ENCODE data around the gene SSU72.

Gene SSU72

GRCh38 chr1:1567152-1567875 lies 7.3 kb downstream of the SSU72 start:
- no peak for TF ChIP-seq GATA3 (IDR thresholded peaks at IDR 0.05; ENCODE audit: low read depth, low read length)
- TF ChIP-seq GATA2 (IDR thresholded peaks at IDR 0.05; ENCODE audit: low read depth, low read length) = no peak

GRCh38 chr1:1565340-1565739 lies 9.3 kb downstream of the SSU72 start:
- TF ChIP-seq GATA3 (IDR thresholded peaks at IDR 0.05; ENCODE audit: low read depth, low read length) = no peak
- TF ChIP-seq GATA2 (IDR thresholded peaks at IDR 0.05; ENCODE audit: low read depth, low read length) = no peak

GRCh38 chr1:1564268-1564667 lies 10.4 kb downstream of the SSU72 start:
- TF ChIP-seq GATA3 (IDR thresholded peaks at IDR 0.05; ENCODE audit: low read depth, low read length) (no peak), GATA2 (IDR thresholded peaks at IDR 0.05; ENCODE audit: low read depth, low read length) (no peak)

GRCh38 chr1:1563688-1564087 lies 11.0 kb downstream of the SSU72 start:
- TF ChIP-seq GATA2 (IDR thresholded peaks at IDR 0.05; ENCODE audit: low read depth, low read length) = no peak
- no peak for TF ChIP-seq GATA3 (IDR thresholded peaks at IDR 0.05; ENCODE audit: low read depth, low read length)

- TF ChIP-seq GATA2 (IDR thresholded peaks at IDR 0.05; ENCODE audit: low read depth, low read length) (no peak), GATA3 (IDR thresholded peaks at IDR 0.05; ENCODE audit: low read depth, low read length) (no peak)
These were observed 12.0 kb downstream of the SSU72 start for GRCh38 chr1:1562556-1563195.

DNA sequence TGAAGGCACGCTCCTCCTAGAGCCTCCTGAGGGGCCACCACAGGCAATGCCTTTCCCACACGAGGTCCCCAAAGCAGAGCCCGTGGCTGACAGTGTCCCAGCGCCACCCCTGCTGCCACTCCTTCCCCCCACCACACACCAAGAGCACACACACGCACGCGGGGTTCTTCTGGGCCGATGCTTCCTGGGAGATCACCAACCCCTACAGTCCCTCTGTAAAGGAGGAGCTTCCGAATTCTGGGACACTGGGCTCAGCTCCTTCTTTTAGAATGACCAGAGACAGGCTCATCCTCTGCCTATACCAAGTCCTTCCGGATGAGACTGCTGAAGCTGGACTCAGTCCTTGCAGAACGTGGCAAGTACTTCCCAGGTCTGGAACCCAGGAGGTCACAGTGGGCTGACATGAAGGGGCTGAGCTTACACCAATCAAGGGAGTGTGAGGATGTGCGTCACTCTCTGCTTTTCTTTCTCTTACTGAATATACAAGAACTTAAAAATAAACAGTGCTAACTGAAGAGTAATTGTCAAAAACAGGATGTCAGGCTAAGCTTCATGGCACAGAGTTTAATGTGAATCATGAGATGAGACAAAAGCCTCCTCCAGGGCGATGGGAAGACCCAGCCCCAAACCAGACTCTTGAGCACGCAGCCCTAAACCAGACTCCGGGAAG lies 12.7 kb downstream of the SSU72 start:
- TF ChIP-seq GATA3 (IDR thresholded peaks at IDR 0.05; ENCODE audit: low read depth, low read length) (no peak), GATA2 (IDR thresholded peaks at IDR 0.05; ENCODE audit: low read depth, low read length) (no peak)

- no peak for TF ChIP-seq GATA2 (IDR thresholded peaks at IDR 0.05; ENCODE audit: low read depth, low read length)
- no peak for TF ChIP-seq GATA3 (IDR thresholded peaks at IDR 0.05; ENCODE audit: low read depth, low read length)
These were observed 14.5 kb downstream of the SSU72 start for GRCh38 chr1:1560178-1560577.

DNA sequence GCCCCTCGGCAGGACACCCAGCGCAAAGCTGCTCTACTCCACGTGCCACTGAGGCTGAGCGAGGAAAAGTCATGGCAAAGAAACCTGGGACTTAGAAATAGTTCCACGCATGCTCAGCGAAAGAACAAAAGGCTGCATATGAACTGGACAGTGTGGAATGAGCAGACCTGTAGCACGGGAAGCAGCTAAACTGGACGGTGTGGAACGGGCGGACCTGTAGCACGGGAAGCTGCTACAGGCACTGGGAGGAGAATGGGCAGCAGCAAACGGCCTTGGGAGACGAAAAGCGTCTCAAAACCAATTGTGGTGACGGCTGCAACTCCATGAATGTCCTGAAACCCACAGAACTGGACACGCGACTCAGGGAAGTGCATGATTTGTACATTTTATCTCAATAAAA lies 15.6 kb downstream of the SSU72 start:
- no peak for TF ChIP-seq GATA2 (IDR thresholded peaks at IDR 0.05; ENCODE audit: low read depth, low read length)
- no peak for TF ChIP-seq GATA3 (IDR thresholded peaks at IDR 0.05; ENCODE audit: low read depth, low read length)

DNA sequence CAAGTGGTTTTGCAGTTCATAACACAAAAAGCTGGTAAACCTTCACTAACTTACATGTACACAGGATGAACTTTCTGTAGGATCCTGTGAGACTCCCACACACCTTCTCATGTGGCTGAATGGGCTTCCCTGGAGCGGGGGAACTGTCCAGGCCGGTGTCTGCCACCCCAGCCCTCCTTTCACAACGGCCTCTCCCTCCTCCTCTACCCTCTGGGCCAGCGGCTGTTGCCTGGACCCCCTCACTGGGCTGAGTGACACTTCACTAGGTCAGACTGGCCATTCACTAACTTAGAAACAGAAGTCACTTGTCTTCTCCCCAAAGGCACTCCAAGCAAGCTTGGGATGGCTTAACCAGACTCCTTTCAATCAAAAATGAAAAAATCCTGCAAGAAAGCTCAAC lies 16.1 kb downstream of the SSU72 start:
- TF ChIP-seq GATA2 (IDR thresholded peaks at IDR 0.05; ENCODE audit: low read depth, low read length) = no peak
- no peak for TF ChIP-seq GATA3 (IDR thresholded peaks at IDR 0.05; ENCODE audit: low read depth, low read length)

- TF ChIP-seq GATA2 (IDR thresholded peaks at IDR 0.05; ENCODE audit: low read depth, low read length) (no peak), GATA3 (IDR thresholded peaks at IDR 0.05; ENCODE audit: low read depth, low read length) (no peak)
These were observed 18.2 kb downstream of the SSU72 start for GRCh38 chr1:1556505-1556904.

- TF ChIP-seq GATA2 (IDR thresholded peaks at IDR 0.05; ENCODE audit: low read depth, low read length) (no peak), GATA3 (IDR thresholded peaks at IDR 0.05; ENCODE audit: low read depth, low read length) (no peak)
These were observed 19.4 kb downstream of the SSU72 start for GRCh38 chr1:1554926-1555915.

DNA sequence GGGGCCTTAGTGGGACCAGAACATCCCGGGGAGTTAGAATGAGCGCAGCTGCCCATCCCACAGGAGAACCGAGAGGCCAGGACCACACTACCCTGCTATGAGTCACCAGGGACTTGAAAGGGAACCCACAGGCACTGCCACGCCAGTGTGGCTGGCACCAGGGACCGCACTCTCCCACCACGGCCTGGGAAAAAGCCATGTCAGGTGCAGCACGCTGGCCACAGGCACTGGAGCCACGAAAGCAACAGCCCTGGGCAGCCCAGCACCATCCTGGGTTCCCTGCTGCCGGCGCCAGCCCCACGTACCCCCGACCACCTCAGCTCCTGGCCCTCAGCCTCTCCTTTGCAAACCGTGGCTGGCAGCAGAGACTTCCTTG lies 20.1 kb downstream of the SSU72 start:
- TF ChIP-seq GATA2 (IDR thresholded peaks at IDR 0.05; ENCODE audit: low read depth, low read length) (no peak), GATA3 (IDR thresholded peaks at IDR 0.05; ENCODE audit: low read depth, low read length) (no peak)

GRCh38 chr1:1553821-1554494 lies 20.7 kb downstream of the SSU72 start:
- TF ChIP-seq GATA3 (IDR thresholded peaks at IDR 0.05; ENCODE audit: low read depth, low read length) = no peak
- TF ChIP-seq GATA2 (IDR thresholded peaks at IDR 0.05; ENCODE audit: low read depth, low read length) = no peak

Measured in SH-SY5Y (cell line).